ENCODE data around the gene PLOD2. TPM values are rescaled to one million over a fixed set of nuclear protein-coding genes. Genes with fewer than 3 reads are reported as not detected.
A peak's percentile ranks its signal among the peaks of the same experiment; 100 is the strongest.

Gene PLOD2
- total RNA-seq, 1 experiment from 2014 or later: 74.7 TPM

- DNase-seq (ENCODE audit: low read depth): no peak
Observed at GRCh38 chr3:146166826-146167225, 5.8 kb upstream of the PLOD2 start.

- peak; percentile 82 for DNase-seq (ENCODE audit: low read depth)
Observed at GRCh38 chr3:146166415-146166821, 5.4 kb upstream of the PLOD2 start.

- no peak for DNase-seq (ENCODE audit: low read depth)
Observed at GRCh38 chr3:146165877-146166276, 4.9 kb upstream of the PLOD2 start.

GRCh38 chr3:146164971-146165769 is 4.2 kb upstream of the PLOD2 start:
- peak; percentile 48 for DNase-seq (ENCODE audit: low read depth)

GRCh38 chr3:146164506-146164905 is 3.5 kb upstream of the PLOD2 start:
- no peak for DNase-seq (ENCODE audit: low read depth)

- DNase-seq (ENCODE audit: low read depth): no peak
Observed at GRCh38 chr3:146164071-146164470, 3.1 kb upstream of the PLOD2 start.

GRCh38 chr3:146163584-146163983 is 2.6 kb upstream of the PLOD2 start:
- DNase-seq (ENCODE audit: low read depth): peak; percentile 91

- no peak for DNase-seq (ENCODE audit: low read depth)
Observed at GRCh38 chr3:146162561-146162960, 1.6 kb upstream of the PLOD2 start.

GRCh38 chr3:146161663-146162002 is 649 bp upstream of the PLOD2 start:
- no peak for DNase-seq (ENCODE audit: low read depth)

GRCh38 chr3:146160321-146160963 is 542 bp downstream of the PLOD2 start:
- peak; percentile 93 for DNase-seq (ENCODE audit: low read depth)

GRCh38 chr3:146159616-146160320 is 1.2 kb downstream of the PLOD2 start:
- no peak for DNase-seq (ENCODE audit: low read depth)

- no peak for DNase-seq (ENCODE audit: low read depth)
Observed at GRCh38 chr3:146159037-146159436, 1.9 kb downstream of the PLOD2 start.

GRCh38 chr3:146157325-146158060 is 3.5 kb downstream of the PLOD2 start:
- no peak for DNase-seq (ENCODE audit: low read depth)

- no peak for DNase-seq (ENCODE audit: low read depth)
Observed at GRCh38 chr3:146156666-146157314, 4.2 kb downstream of the PLOD2 start.

- no peak for DNase-seq (ENCODE audit: low read depth)
Observed at GRCh38 chr3:146156095-146156494, 4.9 kb downstream of the PLOD2 start.

GRCh38 chr3:146154995-146155394 is 6.0 kb downstream of the PLOD2 start:
- DNase-seq (ENCODE audit: low read depth): no peak

GRCh38 chr3:146154316-146154715 is 6.7 kb downstream of the PLOD2 start:
- no peak for DNase-seq (ENCODE audit: low read depth)

GRCh38 chr3:146153429-146153828 is 7.6 kb downstream of the PLOD2 start:
- no peak for DNase-seq (ENCODE audit: low read depth)

GRCh38 chr3:146152834-146153233 is 8.2 kb downstream of the PLOD2 start:
- DNase-seq (ENCODE audit: low read depth): no peak

GRCh38 chr3:146148468-146148931 is 12.5 kb downstream of the PLOD2 start:
- no peak for DNase-seq (ENCODE audit: low read depth)

- DNase-seq (ENCODE audit: low read depth): no peak
Observed at GRCh38 chr3:146145642-146146041, 15.3 kb downstream of the PLOD2 start.
